Lower leg skin (tissue), 4 donors: ENCODE results near the gene EIF3L. TPM values are rescaled to one million over a fixed set of nuclear protein-coding genes. Genes with fewer than 3 reads are reported as not detected.

Experiments used
- DNase-seq, 2 donors: peaks; one replicate each; pipeline ENCODE4 v3.0.0-alpha.2; 2019; ENCODE audit warnings: low spot score in 2 of 2
- H3K4me3 ChIP-seq: fragments of 200-600 bp; sonication (generic); 2 replicates; pipeline ENCODE4 v1.5.1; 2017; ENCODE audit warnings: mild to moderate bottlenecking, low read depth; ENCODE audit not compliant: poor library complexity, severe bottlenecking
- POLR2A ChIP-seq, 2 donors: fragments of 450-650 bp; IDR thresholded peaks; one replicate each; pipeline ENCODE4 v1.6.1; 2016 to 2017; ENCODE audit warnings: antibody characterized with exemption in 2 of 2, mild to moderate bottlenecking in 1 of 2, moderate library complexity in 1 of 2
- WGBS, 2 donors: methylation state at CpG; one replicate each; pipeline ENCODE4 v1.1.5; 2018; 5-methylcytosine and 5-hydroxymethylcytosine counted together
- intact Hi-C: fragments of 100-400 bp; cut with DNase I; formaldehyde crosslinking; loops from one replicate; pipeline ENCODE4 v1.15.0; 2023; ENCODE audit warnings: low total_unique reads
- total RNA-seq, 4 donors: library from RNA; depleted of rRNA; stranded (reverse); fragments of >200 nt; gene quantifications; one replicate each; pipeline ENCODE4 v1.1.0, GENCODE V29; 2016
- TF ChIP-seq, protein P1 (sequence below), 3 donors: fragments of 450-650 bp; IDR thresholded peaks; one replicate each; pipeline ENCODE4 v1.5.1; 2016; ENCODE audit warnings: antibody characterized with exemption in 3 of 3, mild to moderate bottlenecking in 3 of 3, moderate library complexity in 2 of 3

EIF3L gene
- total RNA-seq, 4 donors from 2014 or later, result 392 to 558 (median 489) TPM

DNA sequence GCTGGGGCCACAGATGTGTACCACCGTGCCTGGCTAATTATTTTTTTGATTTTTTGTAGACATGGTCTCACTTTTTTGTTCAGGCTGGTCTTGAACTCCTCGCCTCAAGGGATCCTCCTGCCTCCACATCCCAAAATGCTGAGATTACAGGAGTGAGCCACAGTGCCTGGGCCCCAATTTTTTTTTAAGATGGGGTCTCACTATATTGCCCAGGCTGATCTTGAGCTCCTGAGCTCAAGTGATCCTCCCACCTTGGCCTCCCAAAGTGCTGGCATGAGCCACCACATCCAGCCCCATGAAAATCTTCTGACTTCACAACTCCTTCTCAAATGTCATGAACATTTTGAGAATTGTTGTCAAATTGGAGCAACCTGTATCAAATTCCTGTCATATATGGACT lies 2.8 kb upstream of the EIF3L start:
- intact Hi-C loops, result no loop called here
- no peak for DNase-seq
- 87 to 93% methylated on average over 2 of the region's 2 CpGs for WGBS, 2 donors
- no peak overlapping the region for H3K4me3 ChIP-seq
- TF ChIP-seq, protein P1, sequence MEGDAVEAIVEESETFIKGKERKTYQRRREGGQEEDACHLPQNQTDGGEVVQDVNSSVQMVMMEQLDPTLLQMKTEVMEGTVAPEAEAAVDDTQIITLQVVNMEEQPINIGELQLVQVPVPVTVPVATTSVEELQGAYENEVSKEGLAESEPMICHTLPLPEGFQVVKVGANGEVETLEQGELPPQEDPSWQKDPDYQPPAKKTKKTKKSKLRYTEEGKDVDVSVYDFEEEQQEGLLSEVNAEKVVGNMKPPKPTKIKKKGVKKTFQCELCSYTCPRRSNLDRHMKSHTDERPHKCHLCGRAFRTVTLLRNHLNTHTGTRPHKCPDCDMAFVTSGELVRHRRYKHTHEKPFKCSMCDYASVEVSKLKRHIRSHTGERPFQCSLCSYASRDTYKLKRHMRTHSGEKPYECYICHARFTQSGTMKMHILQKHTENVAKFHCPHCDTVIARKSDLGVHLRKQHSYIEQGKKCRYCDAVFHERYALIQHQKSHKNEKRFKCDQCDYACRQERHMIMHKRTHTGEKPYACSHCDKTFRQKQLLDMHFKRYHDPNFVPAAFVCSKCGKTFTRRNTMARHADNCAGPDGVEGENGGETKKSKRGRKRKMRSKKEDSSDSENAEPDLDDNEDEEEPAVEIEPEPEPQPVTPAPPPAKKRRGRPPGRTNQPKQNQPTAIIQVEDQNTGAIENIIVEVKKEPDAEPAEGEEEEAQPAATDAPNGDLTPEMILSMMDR (IDR thresholded peaks at IDR 0.05), result no peak
- no peak for TF ChIP-seq POLR2A (IDR thresholded peaks at IDR 0.05)

DNA sequence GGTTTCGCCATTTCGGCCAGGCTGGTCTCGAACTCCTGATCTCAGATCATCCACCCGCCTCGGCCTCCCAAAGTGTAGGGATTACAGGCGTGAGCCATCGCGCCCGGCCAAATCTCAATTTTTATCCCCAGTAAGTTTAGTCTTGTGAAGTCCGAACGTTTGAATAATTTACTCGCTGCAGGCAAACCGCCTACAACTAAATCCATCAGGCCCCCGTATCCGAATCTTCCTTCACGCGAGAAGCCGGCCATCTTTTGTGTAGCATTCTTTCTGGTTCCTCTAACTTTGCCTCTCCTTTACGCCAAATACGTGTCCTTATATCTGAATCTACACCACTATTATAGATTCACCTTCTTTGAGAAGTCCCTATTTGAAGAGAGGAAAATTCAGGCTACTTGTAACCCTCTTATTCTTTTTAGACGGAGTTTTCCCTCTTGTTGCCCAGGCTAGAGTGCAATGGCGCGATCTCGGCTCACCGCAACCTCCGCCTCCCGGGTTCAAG lies 581 bp upstream of the EIF3L start:
- peak overlapping the region; percentile 71 for H3K4me3 ChIP-seq
- TF ChIP-seq, protein P1 (IDR thresholded peaks at IDR 0.05), result no peak
- intact Hi-C loops, result no loop called here
- 33 to 34% methylated on average over 27 of the region's 27 CpGs for WGBS, 2 donors
- no peak for DNase-seq

DNA sequence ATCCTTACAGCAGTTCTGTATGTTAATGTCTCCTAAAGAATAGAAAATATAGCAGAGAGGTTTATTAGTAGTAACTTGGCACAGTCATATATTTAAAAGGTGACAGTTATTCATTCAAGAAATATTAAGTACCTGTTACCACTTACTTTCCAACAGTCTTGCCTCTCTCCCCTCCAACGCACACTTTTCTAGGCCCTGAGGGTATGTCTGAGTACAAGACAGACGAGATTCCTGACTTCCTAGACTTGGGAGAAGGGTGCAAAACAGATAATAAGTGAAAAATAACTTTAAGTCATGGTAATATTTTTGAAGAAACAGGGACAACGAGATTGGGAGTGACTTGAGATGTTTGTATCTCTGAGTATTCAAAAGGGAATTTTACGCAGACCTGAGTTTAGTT lies 1.6 kb downstream of the EIF3L start:
- DNase-seq, result no peak
- intact Hi-C loops, result no loop called here
- no peak overlapping the region for H3K4me3 ChIP-seq
- no peak for TF ChIP-seq POLR2A (IDR thresholded peaks at IDR 0.05)
- TF ChIP-seq, protein P1 (IDR thresholded peaks at IDR 0.05), result no peak
- 63 to 69% methylated on average over 4 of the region's 4 CpGs for WGBS, 2 donors

DNA sequence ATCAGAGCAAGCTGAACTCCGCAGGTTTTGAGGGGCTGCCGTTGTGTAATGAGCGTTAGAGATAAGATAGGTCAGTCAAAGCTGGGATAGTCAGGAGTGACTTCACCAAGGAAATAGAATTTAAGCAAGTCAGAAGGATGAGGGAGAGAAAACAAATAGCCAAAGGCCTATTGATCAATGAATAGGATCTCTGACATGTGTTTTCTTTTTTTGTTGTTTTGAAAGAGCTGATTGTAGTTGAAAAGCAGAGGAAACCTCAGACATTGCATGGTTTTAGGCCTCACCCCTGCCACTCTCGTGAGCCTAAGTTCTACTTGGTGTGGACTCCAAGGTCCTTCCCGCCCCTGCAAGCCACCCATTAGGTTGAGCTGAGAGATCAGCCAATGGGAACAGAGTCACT lies 3.2 kb downstream of the EIF3L start:
- H3K4me3 ChIP-seq, result no peak overlapping the region
- TF ChIP-seq POLR2A (IDR thresholded peaks at IDR 0.05), result no peak
- TF ChIP-seq, protein P1 (IDR thresholded peaks at IDR 0.05), result no peak
- intact Hi-C loops, result no loop called here
- WGBS, 2 donors, result 88 to 90% methylated on average over 5 of the region's 5 CpGs
- no peak for DNase-seq

DNA sequence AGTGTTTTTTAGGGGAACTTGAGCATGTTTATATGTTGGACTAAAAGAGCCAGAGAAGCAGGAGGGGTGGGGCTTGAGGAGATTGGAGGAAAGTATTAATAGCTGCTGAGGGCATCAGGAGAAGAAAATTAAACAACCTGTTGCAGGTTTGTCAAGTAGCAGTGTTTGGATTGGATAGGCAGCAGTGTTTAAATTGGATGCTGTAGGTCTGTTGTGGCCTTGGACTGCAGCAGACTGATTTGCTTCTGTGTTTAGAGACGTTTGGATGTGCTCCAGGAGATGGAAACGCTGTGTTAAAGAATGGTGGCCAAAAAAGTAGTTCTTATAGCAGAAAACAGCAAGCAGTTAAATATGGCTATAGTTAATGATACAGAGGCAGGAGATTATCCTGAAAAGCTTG lies 5.7 kb downstream of the EIF3L start:
- H3K4me3 ChIP-seq, result no peak overlapping the region
- DNase-seq, result no peak
- 35 to 45% methylated on average over 2 of the region's 2 CpGs for WGBS, 2 donors
- intact Hi-C loops, result no loop called here
- TF ChIP-seq POLR2A (IDR thresholded peaks at IDR 0.05), result no peak
- TF ChIP-seq, protein P1 (IDR thresholded peaks at IDR 0.05), result no peak

DNA sequence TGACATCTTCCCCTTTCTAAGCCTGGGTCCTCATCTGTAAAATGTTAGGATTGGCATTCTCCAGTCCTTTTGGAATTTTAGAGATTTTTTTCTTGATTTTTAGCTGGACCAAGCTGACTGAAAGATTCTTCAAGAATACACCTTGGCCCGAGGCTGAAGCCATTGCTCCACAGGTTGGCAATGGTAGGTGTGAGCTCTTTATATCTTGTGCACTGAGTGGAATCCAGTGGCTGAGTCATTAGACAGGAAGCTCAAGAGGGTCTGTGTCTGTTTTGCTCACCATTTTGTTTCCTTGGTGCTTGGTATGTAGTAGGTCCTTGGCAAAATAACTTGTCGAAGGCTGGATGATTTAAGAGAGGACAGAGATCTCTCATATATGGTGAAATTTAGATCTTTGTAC lies 6.2 kb downstream of the EIF3L start:
- intact Hi-C loops, result no loop called here
- WGBS, 2 donors, result 75 to 76% methylated on average over 2 of the region's 2 CpGs
- H3K4me3 ChIP-seq, result no peak overlapping the region
- DNase-seq, result no peak
- no peak for TF ChIP-seq POLR2A (IDR thresholded peaks at IDR 0.05)
- TF ChIP-seq, protein P1 (IDR thresholded peaks at IDR 0.05), result no peak
